Stimulated activated CD4-positive, alpha-beta T cell treated with anti-CD3 and anti-CD28 coated beads, Interleukin-12 subunit alpha, Interleukin-12 subunit beta, amount 100 ng/mL, for 4 hours (primary cell): ENCODE results near the gene BTLA.
"Not testable (repeated sequence)": the region's sequence is repeated elsewhere in the genome, so short reads cannot be mapped to it uniquely, and the experiment has no call there.

Experiments
- DNase-seq: peaks from one replicate; pipeline ENCODE4 v3.0.0-alpha.2; 2020

Gene BTLA

GRCh38 chr3:112498914-112499711 lies at the start of gene BTLA:
TSS of gene BTLA (minus strand) at chr3:112499472. CDS start at chr3:112499358, 114 bp downstream.
- no peak for DNase-seq

GRCh38 chr3:112546216-112546759 lies 47.0 kb upstream of the BTLA start:
- DNase-seq = no peak

DNA sequence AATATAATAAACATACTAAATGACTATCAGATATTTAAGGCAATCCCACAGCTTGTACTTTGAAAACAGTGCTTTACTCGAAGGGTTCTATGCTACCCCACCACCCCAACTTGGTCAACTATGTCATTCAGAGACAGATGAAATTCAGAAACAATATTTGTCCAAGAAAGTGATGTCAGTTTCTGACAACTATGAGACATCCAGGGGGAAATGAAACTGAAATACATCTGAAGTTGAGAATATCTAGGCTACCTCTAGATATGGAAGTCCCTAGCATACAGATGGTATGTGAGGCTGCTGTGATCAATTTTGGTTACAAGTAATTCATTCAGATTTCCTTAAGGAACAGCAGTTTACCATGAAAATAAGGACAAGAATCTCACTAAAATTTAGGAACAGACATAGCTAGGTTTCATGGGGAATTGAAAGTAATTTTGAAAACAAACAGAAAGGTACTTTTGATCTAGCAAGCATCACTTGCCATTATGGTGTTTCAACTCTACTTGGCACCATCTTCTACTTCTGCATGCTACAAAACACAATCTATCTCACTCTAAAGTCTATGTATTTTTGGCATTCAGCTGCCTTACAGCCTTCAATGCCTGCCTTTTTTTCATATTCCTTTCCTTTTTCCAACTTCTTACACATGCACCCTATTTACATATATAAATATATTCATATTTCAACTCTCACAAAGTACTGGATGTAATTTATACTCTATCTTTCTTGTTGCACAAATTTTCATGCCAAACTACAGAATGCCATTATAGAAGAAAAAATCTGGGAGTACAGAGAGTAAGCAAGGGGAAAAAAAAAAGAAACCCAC lies 40.8 kb upstream of the BTLA start:
- no peak for DNase-seq

GRCh38 chr3:112531358-112531781 lies 32.1 kb upstream of the BTLA start:
- no peak for DNase-seq

DNA sequence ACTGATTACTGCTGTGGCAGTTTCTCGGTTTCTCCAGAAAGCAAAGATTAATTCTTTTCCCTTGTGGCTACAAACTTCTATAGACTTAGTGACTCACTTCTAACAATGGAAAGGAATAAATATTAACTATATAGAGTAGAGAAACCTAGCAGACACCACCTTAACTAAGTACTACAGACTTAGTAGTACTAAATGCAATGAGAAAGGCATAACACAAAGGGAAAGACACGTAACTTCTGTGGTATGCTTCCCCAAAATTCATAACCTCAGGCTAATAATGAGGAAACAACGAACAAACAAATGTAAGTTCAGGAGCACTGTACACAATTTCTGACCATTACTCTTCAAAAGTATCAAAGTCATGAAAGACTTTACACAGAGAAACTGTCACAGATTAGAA lies 31.3 kb upstream of the BTLA start:
- no peak for DNase-seq

DNA sequence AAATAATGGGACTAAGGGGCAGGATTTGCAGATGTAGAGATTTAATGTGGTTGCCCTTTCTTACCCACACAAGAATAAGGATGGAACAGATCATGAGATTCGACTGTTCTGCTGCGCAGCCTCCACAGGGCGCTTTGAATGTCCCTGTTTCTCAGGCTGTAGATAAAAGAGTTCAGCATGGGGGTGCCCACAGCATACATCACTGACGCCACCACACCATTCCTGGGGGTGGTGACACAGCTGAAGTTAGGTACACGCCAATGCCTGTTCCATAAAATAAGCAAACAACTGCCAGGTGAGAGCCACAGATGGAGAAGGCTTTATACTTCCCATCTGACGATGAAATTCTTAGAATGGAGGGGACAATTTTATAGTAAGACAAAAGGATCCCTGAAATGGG lies 24.9 kb upstream of the BTLA start:
- DNase-seq = not testable (repeated sequence)

DNA sequence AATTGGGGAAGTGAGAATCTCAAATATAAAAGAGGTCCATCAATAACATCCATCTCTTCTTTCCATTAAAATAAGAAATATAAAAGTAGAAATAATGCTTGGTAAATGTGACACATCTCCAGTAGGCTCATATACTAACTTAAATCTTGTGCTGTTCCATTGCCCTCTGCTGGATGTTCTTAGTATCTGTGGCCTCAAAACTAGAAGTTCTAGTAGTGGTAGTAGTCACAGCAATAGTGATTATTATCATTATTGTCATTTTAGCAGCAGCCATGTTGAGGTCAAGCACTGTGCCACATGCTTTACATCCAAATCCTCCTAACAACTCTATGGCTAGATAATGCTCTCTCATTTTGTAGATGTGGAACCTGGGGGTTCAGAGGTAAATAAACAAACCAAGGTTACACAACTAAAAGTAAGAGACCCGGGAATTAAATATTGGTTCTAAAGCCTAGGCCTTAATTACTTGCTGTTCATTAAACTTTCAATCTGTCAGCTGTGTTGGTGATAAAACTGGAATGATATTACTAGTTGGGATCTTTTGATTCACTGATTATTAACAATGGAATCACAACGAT lies 20.2 kb upstream of the BTLA start:
- DNase-seq = no peak

DNA sequence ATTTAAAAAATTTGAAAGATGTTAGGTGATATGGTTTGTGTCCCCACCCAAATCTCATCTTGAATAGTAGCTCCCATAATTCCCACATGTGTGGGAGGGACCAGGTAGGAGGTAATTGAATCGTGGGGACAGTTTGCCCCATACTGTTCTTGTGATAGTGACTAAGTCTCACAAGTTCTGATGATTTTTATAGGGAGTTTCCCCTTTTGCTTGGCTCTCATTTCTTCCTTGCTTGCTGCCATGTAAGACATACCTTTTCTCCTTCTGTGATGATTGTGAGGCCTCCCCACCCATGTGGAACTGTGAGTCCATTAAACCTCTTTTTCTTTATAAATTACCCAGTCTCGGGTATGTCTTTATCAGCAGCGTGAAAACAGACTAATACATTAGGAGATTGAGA lies 19.7 kb upstream of the BTLA start:
- DNase-seq = not testable (repeated sequence)

GRCh38 chr3:112514527-112515128 lies 15.4 kb upstream of the BTLA start:
- no peak for DNase-seq

DNA sequence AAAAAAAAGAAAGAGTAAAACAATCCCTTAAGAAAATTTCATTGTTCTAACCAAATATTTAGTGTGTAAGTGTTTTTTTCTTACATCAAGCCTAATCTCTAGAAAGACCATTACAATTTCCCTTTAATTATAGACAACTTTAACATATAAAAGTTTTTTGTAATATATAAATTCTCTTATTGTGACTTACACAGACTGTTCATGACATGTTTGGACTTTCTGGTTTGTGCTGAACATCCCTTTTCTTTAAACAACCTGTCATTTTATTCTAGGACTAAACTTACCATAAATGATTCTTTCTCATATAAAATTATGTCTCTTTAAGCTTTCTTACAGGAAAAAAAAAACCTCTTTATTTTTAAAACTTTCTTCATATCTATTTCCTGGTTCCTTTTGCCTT lies 13.0 kb upstream of the BTLA start:
- no peak for DNase-seq

GRCh38 chr3:112508860-112509259 lies 9.6 kb upstream of the BTLA start:
- DNase-seq = no peak

- no peak for DNase-seq
Measured at GRCh38 chr3:112508261-112508660, 9.0 kb upstream of the BTLA start.

- no peak for DNase-seq
Measured at GRCh38 chr3:112505907-112506306, 6.6 kb upstream of the BTLA start.

- no peak for DNase-seq
Measured at GRCh38 chr3:112504123-112504522, 4.9 kb upstream of the BTLA start.

- no peak for DNase-seq
Measured at GRCh38 chr3:112503304-112503972, 4.2 kb upstream of the BTLA start.

DNA sequence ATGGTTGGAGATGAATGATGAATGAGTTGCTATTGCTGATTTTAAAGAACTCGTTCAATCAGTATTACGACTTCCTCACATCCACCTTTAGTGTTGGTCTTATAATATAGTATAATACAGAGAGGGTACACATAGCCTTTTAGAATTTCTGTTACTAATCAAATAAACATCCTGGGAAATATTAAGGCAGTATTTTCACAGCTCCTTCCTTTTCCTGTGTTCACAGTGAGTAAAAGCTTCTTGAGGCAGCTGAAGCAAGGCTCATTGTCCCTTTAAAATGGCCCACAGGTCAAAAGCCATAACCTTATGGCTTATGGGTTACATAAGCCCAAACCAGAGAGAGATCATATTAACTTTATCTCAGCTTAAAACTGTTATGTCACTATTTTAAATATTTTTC lies 1.3 kb upstream of the BTLA start:
- no peak for DNase-seq

DNA sequence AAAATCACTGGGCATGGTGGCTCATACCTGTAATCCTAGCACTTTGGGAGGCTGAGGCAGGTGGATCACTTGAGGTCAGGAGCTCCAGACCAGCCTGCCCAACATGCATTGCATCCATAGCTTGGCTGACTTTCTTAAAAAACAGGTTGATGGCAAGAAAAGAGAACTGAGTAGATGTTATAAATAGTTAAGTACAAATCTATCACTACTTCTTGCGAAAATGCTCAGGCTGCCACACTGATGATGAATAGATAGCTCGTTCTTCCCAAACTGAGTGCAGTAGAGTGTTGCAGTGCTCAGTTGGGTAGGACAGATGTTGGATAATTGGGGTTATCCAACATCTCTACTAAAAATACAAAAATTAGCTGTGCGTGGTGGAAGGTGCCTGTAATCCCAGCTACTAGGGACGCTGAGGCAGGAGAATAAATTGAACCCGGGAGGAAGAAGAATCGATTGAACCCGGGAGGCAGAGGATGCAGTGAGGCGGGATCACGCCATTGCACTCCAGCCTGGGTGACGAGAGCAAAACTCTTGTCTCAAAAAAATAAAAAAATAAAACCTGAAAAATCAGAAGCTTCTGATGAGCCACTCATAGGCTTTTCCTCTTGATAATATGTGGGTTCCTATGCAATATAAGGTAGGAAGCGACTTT lies 1.2 kb downstream of the BTLA start:
- no peak for DNase-seq

- DNase-seq = no peak
Measured at GRCh38 chr3:112496366-112497067, 2.8 kb downstream of the BTLA start.

DNA sequence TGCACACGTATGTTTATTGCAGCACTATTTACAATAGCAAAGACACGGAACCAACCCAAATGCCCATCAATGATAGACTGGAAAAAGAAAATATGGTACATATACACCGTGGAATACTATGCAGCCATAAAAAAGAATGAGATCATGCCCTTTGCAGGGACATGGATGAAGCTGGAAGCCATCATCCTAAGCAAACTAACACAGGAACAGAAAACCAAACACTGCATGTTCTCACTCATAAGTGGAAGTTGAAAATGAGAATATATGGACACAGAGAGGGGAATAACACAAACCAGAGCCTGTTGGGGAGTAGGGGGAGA lies 4.9 kb downstream of the BTLA start:
- DNase-seq = not testable (repeated sequence)

DNA sequence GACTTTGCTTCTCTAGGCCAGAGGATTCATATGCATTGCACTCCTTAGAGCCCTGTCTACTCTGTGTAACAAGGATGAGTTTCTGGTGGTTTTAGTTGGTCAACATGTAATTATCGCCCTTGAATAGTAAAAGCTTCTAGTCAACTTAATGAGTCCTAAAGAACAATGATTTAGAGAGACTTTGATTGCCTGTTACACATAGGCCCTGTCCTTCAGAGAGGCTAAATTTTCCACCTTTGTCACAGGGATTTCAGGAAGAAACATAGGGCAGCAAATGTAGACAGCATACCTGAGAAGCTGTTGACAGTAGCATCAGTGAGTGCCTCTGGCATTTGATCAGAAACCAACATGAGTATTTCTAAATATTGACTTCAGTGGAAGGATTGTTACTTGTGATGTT lies 7.1 kb downstream of the BTLA start:
- DNase-seq = no peak

GRCh38 chr3:112491373-112491772 lies 7.9 kb downstream of the BTLA start:
- no peak for DNase-seq
